ENCODE data around the gene SRSF3. TPM values are rescaled to one million over a fixed set of nuclear protein-coding genes. Genes with fewer than 3 reads are reported as not detected.

Gene SRSF3
- total and polyA plus RNA-seq, 9 of the 15 experiments (the other 6 are each of a cell fraction or from before 2014, with no cell fraction given), result 337 to 1,200 (median 518) TPM

GRCh38 chr6:36649701-36650484 is 55.7 kb downstream of the SRSF3 start (continued):
- peak; percentile 58; the same call in 1 of the 2 replicates for TF ChIP-seq ARID1B (IDR thresholded peaks at IDR 0.05)
- TF ChIP-seq ZNF766 (CRISPR knock-in tag; conservative IDR thresholded peaks at IDR 0.05), result peak; percentile 45; the same call in 1 of the 2 replicates
- TF ChIP-seq CEBPG (CRISPR knock-in tag; IDR thresholded peaks at IDR 0.05), result peak; percentile 97
- TF ChIP-seq CEBPG (tag; conservative IDR thresholded peaks at IDR 0.05 in 1 of 2, IDR thresholded peaks at IDR 0.05 in 1 of 2), result peak; percentile 99
- peak; percentile 38; the same call in 1 of the 2 replicates for TF ChIP-seq CREM (IDR thresholded peaks at IDR 0.05; ENCODE audit: low read depth)
- TF ChIP-seq ETV5 (CRISPR knock-in tag; IDR thresholded peaks at IDR 0.05; ENCODE audit: low read depth), result 0 out of 2 replicates have a peak, but pooled peaks have one; percentile 15
- peak; percentile 52; the same call in 1 of the 2 replicates for TF ChIP-seq GTF2E2 (tag; IDR thresholded peaks at IDR 0.05)
- peak; percentile 70; the same call in 1 of the 2 replicates for TF ChIP-seq SOX6 (IDR thresholded peaks at IDR 0.05)
- 0 out of 2 replicates have a peak, but pooled peaks have one; percentile 32 for TF ChIP-seq ZEB2 (IDR thresholded peaks at IDR 0.05)
- peak; percentile 20; the same call in 1 of the 2 replicates for TF ChIP-seq BCL6 (CRISPR knock-in tag; IDR thresholded peaks at IDR 0.05)
- TF ChIP-seq, protein P1, sequence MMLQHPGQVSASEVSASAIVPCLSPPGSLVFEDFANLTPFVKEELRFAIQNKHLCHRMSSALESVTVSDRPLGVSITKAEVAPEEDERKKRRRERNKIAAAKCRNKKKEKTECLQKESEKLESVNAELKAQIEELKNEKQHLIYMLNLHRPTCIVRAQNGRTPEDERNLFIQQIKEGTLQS (IDR thresholded peaks at IDR 0.05), result peak; percentile 99
- TF ChIP-seq, protein P1 (CRISPR knock-in tag; conservative IDR thresholded peaks at IDR 0.05), result peak; percentile 65; the same call in 1 of the 2 replicates
- TF ChIP-seq SMARCE1 (IDR thresholded peaks at IDR 0.05), result peak; percentile 57; the same call in 1 of the 2 replicates
- peak; percentile 65 for TF ChIP-seq NFE2 (IDR thresholded peaks at IDR 0.05; ENCODE audit: low read depth)
- peak; percentile 50; the same call in 1 of the 2 replicates for TF ChIP-seq SMARCA4 (IDR thresholded peaks at IDR 0.05)
- TF ChIP-seq NR1H2 (CRISPR knock-in tag; IDR thresholded peaks at IDR 0.05), result 0 out of 2 replicates have a peak, but pooled peaks have one; percentile 45
- TF ChIP-seq MIER1 (IDR thresholded peaks at IDR 0.05; ENCODE audit: low read depth), result no peak
- TF ChIP-seq EZH2 (IDR thresholded peaks at IDR 0.05; ENCODE audit: borderline replicate concordance, low read depth, low read length), result 0 out of 2 replicates have a peak, but pooled peaks have one; percentile 32
- peak; percentile 65 for TF ChIP-seq BACH1 (tag; IDR thresholded peaks at IDR 0.05)
- TF ChIP-seq MAFG (tag; conservative IDR thresholded peaks at IDR 0.05), result peak; percentile 53; the same call in 1 of the 2 replicates
- 0 out of 2 replicates have a peak, but pooled peaks have one; percentile 45 for TF ChIP-seq JUNB (CRISPR knock-in tag; conservative IDR thresholded peaks at IDR 0.05)
- peak; percentile 71 for TF ChIP-seq JUND (IDR thresholded peaks at IDR 0.05; ENCODE audit: borderline replicate concordance, low read depth, low read length)
- peak; percentile 55; the same call in 2 of the 3 replicates for TF ChIP-seq JUND (tag; IDR thresholded peaks at IDR 0.05; ENCODE audit: borderline replicate concordance, low read depth, low read length)
- TF ChIP-seq ELF1 (tag; IDR thresholded peaks at IDR 0.05), result peak; percentile 59
- no peak for TF ChIP-seq GATAD2B (IDR thresholded peaks at IDR 0.05; ENCODE audit: borderline replicate concordance)
